Measurements from ENCODE around the gene FOXI3.
"Not testable (repeated sequence)": the region's sequence is repeated elsewhere in the genome, so short reads cannot be mapped to it uniquely, and the experiment has no call there.

The FOXI3 gene

GRCh38 chr2:88437010-88437409 lies 15.5 kb downstream of the FOXI3 start:
- no peak for DNase-seq

GRCh38 chr2:88429929-88430328 lies 22.6 kb downstream of the FOXI3 start:
- DNase-seq: no peak

- no peak for DNase-seq
Measured at GRCh38 chr2:88423733-88424132, 28.8 kb downstream of the FOXI3 start.

- not testable (repeated sequence) for DNase-seq
Measured at GRCh38 chr2:88419051-88419450, 33.4 kb downstream of the FOXI3 start.

- DNase-seq: no peak
Measured at GRCh38 chr2:88416016-88416663, 36.4 kb downstream of the FOXI3 start.

GRCh38 chr2:88408870-88409269 lies 43.6 kb downstream of the FOXI3 start:
- not testable (repeated sequence) for DNase-seq

GRCh38 chr2:88400037-88400767 lies 52.3 kb downstream of the FOXI3 start:
- DNase-seq: no peak

- no peak for DNase-seq
Measured at GRCh38 chr2:88398180-88398579, 54.3 kb downstream of the FOXI3 start.
